Body of pancreas (tissue), 4 donors: ENCODE measurements around the gene SNAP91. TPM values are rescaled to one million over a fixed set of nuclear protein-coding genes. Genes with fewer than 3 reads are reported as not detected.

Source experiments
- ATAC-seq: fragments of 150-250 bp; one replicate; pipeline ENCODE4 v1.9.1; 2016
- DNase-seq, 4 donors: peaks; one replicate each; pipeline ENCODE4 v3.0.0-alpha.2; 2019
- H3K27ac ChIP-seq, 4 donors: fragments of 200-600 bp; sonication (generic); 1 replicate in 3 of 4; 2 replicates in 1 of 4; pipeline versions ENCODE4 v1.5.1 to v1.6.1; 2016 to 2019; ENCODE audit warnings: mild to moderate bottlenecking in 1 of 4, mixed read lengths in 1 of 4, moderate library complexity in 1 of 4
- H3K27me3 ChIP-seq, 2 donors: fragments of 200-600 bp; sonication (generic); one replicate each; pipeline ENCODE4 v1.6.0; 2016; ENCODE audit warnings: mild to moderate bottlenecking in 1 of 2
- H3K36me3 ChIP-seq, 2 donors: fragments of 200-600 bp; sonication (generic); replicated peaks in 1 of 2; 2 replicates each; pipeline ENCODE4 v1.5.1; 2016; ENCODE audit warnings: low read depth in 2 of 2; ENCODE audit not compliant: insufficient read depth in 1 of 2
- H3K4me1 ChIP-seq: fragments of 200-600 bp; sonication (generic); one replicate; pipeline ENCODE4 v1.6.0; 2016
- H3K4me3 ChIP-seq, 2 donors: fragments of 200-600 bp; sonication (generic); 1 replicate in 1 of 2; 2 replicates in 1 of 2; pipeline ENCODE4 v1.5.1; 2016 to 2019
- H3K9me3 ChIP-seq, 3 donors: fragments of 200-600 bp; sonication (generic); 1 replicate in 2 of 3; 2 replicates in 1 of 3; pipeline ENCODE4 v1.5.1; 2016
- CTCF ChIP-seq, 7 experiments: fragments of 450-650 bp in 4 of 7; fragments of 200-600 bp in 3 of 7; sonication (generic) in 3 of 7; IDR thresholded peaks; one replicate each; pipeline ENCODE4 v1.5.1; 2016 to 2019; ENCODE audit warnings: antibody characterized with exemption in 7 of 7
- POLR2A ChIP-seq, 3 donors: fragments of 450-650 bp; IDR thresholded peaks; one replicate each; pipeline ENCODE4 v1.6.1; 2016; ENCODE audit warnings: antibody characterized with exemption in 3 of 3, mild to moderate bottlenecking in 2 of 3
- WGBS, 2 donors: methylation state at CpG; one replicate each; pipeline ENCODE4 v1.1.5; 2017; 5-methylcytosine and 5-hydroxymethylcytosine counted together
- intact Hi-C: fragments of 100-400 bp; cut with DNase I; formaldehyde crosslinking; loops from one replicate; pipeline ENCODE4 v1.15.1; 2023
- total RNA-seq, 2 donors: library from RNA; depleted of rRNA; stranded (reverse); fragments of >200 nt; gene quantifications; one replicate each; pipeline ENCODE4 v1.1.0, GENCODE V29; 2016

SNAP91 gene
- total RNA-seq, 2 donors from 2014 or later = 0.66 to 1.3 TPM

- ATAC-seq (no peak), DNase-seq (no peak)
- WGBS, 2 donors = 48 to 56% methylated on average over 4 of the region's 4 CpGs
- Histone ChIP-seq H3K27ac (no peak overlapping the region), H3K4me3 (no peak overlapping the region), H3K36me3 (no peaks in the 10 kb centered on the region), H3K9me3 (no peaks in the 10 kb centered on the region), H3K27me3 (no peaks in the 10 kb centered on the region), H3K4me1 (no peaks in the 10 kb centered on the region)
- TF ChIP-seq CTCF (IDR thresholded peaks at IDR 0.05) = no peak
- TF ChIP-seq POLR2A (IDR thresholded peaks at IDR 0.05) = no peak
- intact Hi-C loops = no loop called here
These were observed 32.2 kb upstream of the SNAP91 start for GRCh38 chr6:83741089-83741488.

- DNase-seq (no peak), ATAC-seq (no peak)
- H3K9me3 ChIP-seq = no peaks in the 10 kb centered on the region
- no peaks in the 10 kb centered on the region for H3K36me3 ChIP-seq
- H3K4me3 ChIP-seq = no peak overlapping the region
- WGBS, 2 donors = 40 to 48% methylated on average over 3 of the region's 3 CpGs
- no peaks in the 10 kb centered on the region for H3K27me3 ChIP-seq
- H3K27ac ChIP-seq = no peak overlapping the region
- TF ChIP-seq CTCF (IDR thresholded peaks at IDR 0.05) = no peak
- no peak for TF ChIP-seq POLR2A (IDR thresholded peaks at IDR 0.05)
- H3K4me1 ChIP-seq = no peaks in the 10 kb centered on the region
- intact Hi-C loops = no loop called here
These were observed 26.6 kb upstream of the SNAP91 start for GRCh38 chr6:83735461-83735860.

- Histone ChIP-seq H3K9me3 (no peaks in the 10 kb centered on the region), H3K36me3 (no peaks in the 10 kb centered on the region), H3K27me3 (no peaks in the 10 kb centered on the region), H3K4me3 (no peak overlapping the region), H3K27ac (no peak overlapping the region), H3K4me1 (no peaks in the 10 kb centered on the region)
- no peak for ATAC-seq
- intact Hi-C loops = no loop called here
- TF ChIP-seq POLR2A (IDR thresholded peaks at IDR 0.05) = no peak
- no peak for TF ChIP-seq CTCF (IDR thresholded peaks at IDR 0.05)
- DNase-seq = no peak
- WGBS, 2 donors = 45 to 50% methylated on average over 2 of the region's 2 CpGs
These were observed 21.0 kb upstream of the SNAP91 start for GRCh38 chr6:83729871-83730270.

DNA sequence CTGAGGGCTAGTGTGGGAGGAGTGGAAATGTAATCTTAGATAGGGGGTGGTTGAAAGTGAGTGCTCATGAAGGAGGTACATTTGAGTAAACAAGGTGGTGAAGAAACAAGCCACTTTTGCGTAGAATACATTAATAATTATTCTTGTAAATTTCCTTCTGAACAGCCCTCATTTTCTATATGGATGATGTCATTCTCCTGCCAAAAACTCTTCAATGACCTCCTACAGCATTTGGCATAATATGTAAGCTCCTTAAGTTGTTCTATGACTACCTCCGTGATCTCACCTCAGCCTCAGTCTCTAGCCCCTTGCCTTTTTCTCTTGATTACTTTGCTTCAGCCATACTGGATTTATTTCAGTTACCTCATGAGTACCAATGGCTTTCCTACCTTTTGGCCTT is 14.0 kb upstream of the SNAP91 start:
- Histone ChIP-seq H3K27me3 (no peaks in the 10 kb centered on the region), H3K4me3 (no peak overlapping the region), H3K36me3 (no peaks in the 10 kb centered on the region), H3K4me1 (no peaks in the 10 kb centered on the region), H3K27ac (no peak overlapping the region), H3K9me3 (no peaks in the 10 kb centered on the region)
- DNase-seq = no peak
- intact Hi-C loops = no loop called here
- ATAC-seq = no peak
- WGBS, 2 donors = 76 to 87% methylated on average over 2 of the region's 2 CpGs
- no peak for TF ChIP-seq CTCF (IDR thresholded peaks at IDR 0.05)
- TF ChIP-seq POLR2A (IDR thresholded peaks at IDR 0.05) = no peak

GRCh38 chr6:83717809-83718208 is 8.9 kb upstream of the SNAP91 start:
- Histone ChIP-seq H3K27me3 (no peaks in the 10 kb centered on the region), H3K36me3 (no peaks in the 10 kb centered on the region), H3K4me3 (no peak overlapping the region), H3K9me3 (no peaks in the 10 kb centered on the region), H3K27ac (no peak overlapping the region), H3K4me1 (no peaks in the 10 kb centered on the region)
- intact Hi-C loops = no loop called here
- no peak for DNase-seq
- no peak for ATAC-seq
- TF ChIP-seq CTCF (IDR thresholded peaks at IDR 0.05) = no peak
- 70 to 76% methylated on average over 15 of the region's 15 CpGs for WGBS, 2 donors
